ENCODE results near the gene NPR2. TPM values are rescaled to one million over a fixed set of nuclear protein-coding genes. Genes with fewer than 3 reads are reported as not detected.

Gene NPR2
- total RNA-seq, 3 donors from 2014 or later: 8.8 to 31.8 (median 12.0) TPM

- intact Hi-C loops (cut with DNase I, micrococcal nuclease): loop anchor here in 1 of 2 donors (5.0 kb wide), 1 partner anchor 55 kb away; no protein-coding TSS in a partner anchor
- ATAC-seq (no peak), DNase-seq (no peak)
- no peak overlapping the region for H3K4me3 ChIP-seq
- no peaks in the 10 kb centered on the region for H3K36me3 ChIP-seq (ENCODE audit: low read depth)
- H3K9me3 ChIP-seq: no peaks in the 10 kb centered on the region
- TF ChIP-seq, protein P1, sequence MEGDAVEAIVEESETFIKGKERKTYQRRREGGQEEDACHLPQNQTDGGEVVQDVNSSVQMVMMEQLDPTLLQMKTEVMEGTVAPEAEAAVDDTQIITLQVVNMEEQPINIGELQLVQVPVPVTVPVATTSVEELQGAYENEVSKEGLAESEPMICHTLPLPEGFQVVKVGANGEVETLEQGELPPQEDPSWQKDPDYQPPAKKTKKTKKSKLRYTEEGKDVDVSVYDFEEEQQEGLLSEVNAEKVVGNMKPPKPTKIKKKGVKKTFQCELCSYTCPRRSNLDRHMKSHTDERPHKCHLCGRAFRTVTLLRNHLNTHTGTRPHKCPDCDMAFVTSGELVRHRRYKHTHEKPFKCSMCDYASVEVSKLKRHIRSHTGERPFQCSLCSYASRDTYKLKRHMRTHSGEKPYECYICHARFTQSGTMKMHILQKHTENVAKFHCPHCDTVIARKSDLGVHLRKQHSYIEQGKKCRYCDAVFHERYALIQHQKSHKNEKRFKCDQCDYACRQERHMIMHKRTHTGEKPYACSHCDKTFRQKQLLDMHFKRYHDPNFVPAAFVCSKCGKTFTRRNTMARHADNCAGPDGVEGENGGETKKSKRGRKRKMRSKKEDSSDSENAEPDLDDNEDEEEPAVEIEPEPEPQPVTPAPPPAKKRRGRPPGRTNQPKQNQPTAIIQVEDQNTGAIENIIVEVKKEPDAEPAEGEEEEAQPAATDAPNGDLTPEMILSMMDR (IDR thresholded peaks at IDR 0.05): no peak
- H3K4me1 ChIP-seq (ENCODE audit: low read depth): peaks cover 12% of the 10 kb centered on the region
Measured at GRCh38 chr9:35827486-35827885, 36.1 kb downstream of the NPR2 start.

DNA sequence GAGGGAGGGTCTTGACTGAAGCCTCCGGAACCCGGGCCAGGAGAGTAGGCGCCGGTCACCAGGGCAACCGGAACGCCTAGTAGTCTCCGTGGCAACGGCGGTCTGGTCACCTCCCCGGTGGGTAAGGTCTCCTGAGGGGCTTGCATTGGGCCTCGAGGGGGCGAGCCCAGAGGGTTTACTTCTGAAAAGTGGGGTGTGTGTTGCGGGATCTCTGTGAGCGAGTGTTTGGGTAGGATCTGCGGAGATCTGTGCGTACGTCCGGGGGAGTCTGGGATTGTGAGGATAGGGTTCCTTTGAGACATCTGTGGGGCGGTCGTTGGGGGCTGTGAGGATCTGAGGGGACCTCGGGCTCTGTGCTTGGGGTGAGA is 37.3 kb downstream of the NPR2 start, which contains the start of gene FAM221B:
TSS of gene FAM221B (minus strand) at position 17 of the 368 bp plus-strand sequence. CDS start 2,571 bp downstream, outside the sequence.
- peak; percentile 2 for ATAC-seq
- H3K4me1 ChIP-seq (ENCODE audit: low read depth): peaks cover 21% of the 10 kb centered on the region

DNA sequence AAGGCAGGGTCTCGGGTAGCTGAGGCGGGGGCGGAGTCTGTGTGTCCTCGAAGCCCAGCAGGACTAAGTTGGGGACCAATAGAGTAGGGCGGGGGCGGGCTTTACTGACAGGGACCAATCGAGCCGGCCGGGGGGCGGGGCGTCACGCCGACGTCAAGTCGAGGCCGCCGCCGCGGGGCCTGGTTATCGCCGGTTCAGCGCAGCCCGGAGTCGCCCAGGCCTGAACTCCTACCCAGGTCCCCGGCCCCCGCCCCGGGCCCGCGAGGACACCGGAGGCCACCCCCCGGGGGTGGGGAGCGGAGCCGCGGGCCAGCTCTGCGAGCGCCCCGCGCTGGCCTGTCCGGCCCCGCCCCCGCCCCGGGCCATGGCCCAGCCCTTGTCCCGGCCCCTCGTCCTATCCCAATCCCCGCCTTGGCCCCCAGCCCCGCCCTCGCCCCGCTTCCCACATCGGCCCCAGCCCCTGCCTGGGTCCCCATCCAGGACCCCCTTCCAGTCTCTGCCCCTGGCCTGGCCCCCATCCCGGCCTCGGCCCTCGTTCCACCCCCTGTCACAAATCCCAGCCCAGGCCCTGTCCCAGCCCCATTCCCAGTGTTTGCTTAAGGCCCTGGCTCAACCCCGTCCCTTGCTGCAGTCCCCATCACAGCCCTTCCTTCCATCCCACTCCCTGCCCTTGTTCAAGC is 37.8 kb downstream of the NPR2 start, which contains the start of gene TMEM8B:
TSS of gene TMEM8B (plus strand) at position 145 of the 680 bp plus-strand sequence. CDS start at position 365, 220 bp downstream.
- peak; percentile 86 for ATAC-seq
- intact Hi-C loops (cut with DNase I, micrococcal nuclease): loop anchor here in 1 of 2 donors (5.0 kb wide), 1 partner anchor 53 kb away; no protein-coding TSS in a partner anchor
- Histone ChIP-seq H3K36me3 (ENCODE audit: low read depth) (no peaks in the 10 kb centered on the region), H3K4me1 (ENCODE audit: low read depth) (peaks cover 23% of the 10 kb centered on the region), H3K4me3 (peak within 1 kb of the TSS; percentile 56), H3K9me3 (no peaks in the 10 kb centered on the region)
- TF ChIP-seq, protein P1 (IDR thresholded peaks at IDR 0.05): no peak
- peak; percentile 97 to 100 (median 97) for DNase-seq

More for the DNA sequence above, 37.3 kb downstream of the NPR2 start, which contains the start of gene FAM221B:
- no peaks in the 10 kb centered on the region for H3K9me3 ChIP-seq
- no peaks in the 10 kb centered on the region for H3K36me3 ChIP-seq (ENCODE audit: low read depth)
- TF ChIP-seq, protein P1 (IDR thresholded peaks at IDR 0.05): no peak
- H3K4me3 ChIP-seq: peak within 1 kb of the TSS; percentile 56
- intact Hi-C loops (cut with DNase I, micrococcal nuclease): loop anchor here in 1 of 2 donors (5.0 kb wide), 1 partner anchor 54 kb away; no protein-coding TSS in a partner anchor
- peak in 2 of 3 donors; percentile 72 to 78 for DNase-seq

- H3K36me3 ChIP-seq (ENCODE audit: low read depth): no peaks in the 10 kb centered on the region
- no peak for ATAC-seq
- TF ChIP-seq, protein P1 (IDR thresholded peaks at IDR 0.05): no peak
- intact Hi-C loops (cut with DNase I, micrococcal nuclease): loop anchor here (5.0 to 10.0 kb wide), 2 partner anchors 53 to 55 kb away; no protein-coding TSS in a partner anchor
- DNase-seq: no peak
- H3K4me3 ChIP-seq: no peak overlapping the region
- H3K4me1 ChIP-seq (ENCODE audit: low read depth): peaks cover 28% of the 10 kb centered on the region
- H3K9me3 ChIP-seq: no peaks in the 10 kb centered on the region
Measured at GRCh38 chr9:35829764-35830096, 38.3 kb downstream of the NPR2 start.

- TF ChIP-seq, protein P1 (IDR thresholded peaks at IDR 0.05): no peak
- H3K9me3 ChIP-seq: no peaks in the 10 kb centered on the region
- peaks cover 40% of the 10 kb centered on the region for H3K4me1 ChIP-seq (ENCODE audit: low read depth)
- intact Hi-C loops (cut with DNase I, micrococcal nuclease): loop anchor here in 1 of 2 donors (10.0 kb wide), 1 partner anchor 54 kb away; no protein-coding TSS in a partner anchor
- H3K4me3 ChIP-seq: no peak overlapping the region
- H3K36me3 ChIP-seq (ENCODE audit: low read depth): no peaks in the 10 kb centered on the region
- no peak for ATAC-seq
- DNase-seq: no peak
Measured at GRCh38 chr9:35831040-35831439, 39.6 kb downstream of the NPR2 start.
